ENCODE measurements around the gene XPR1. TPM values are rescaled to one million over a fixed set of nuclear protein-coding genes. Genes with fewer than 3 reads are reported as not detected.
"Not testable (repeated sequence)": the region's sequence is repeated elsewhere in the genome, so short reads cannot be mapped to it uniquely, and the experiment has no call there.

The XPR1 gene
- total RNA-seq, 4 donors from 2014 or later = 10.0 to 29.7 (median 26.2) TPM

GRCh38 chr1:180851995-180852887 lies 220.4 kb downstream of the XPR1 start:
- no peak overlapping the region for H3K27ac ChIP-seq
- TF ChIP-seq POLR2A (IDR thresholded peaks at IDR 0.05) (no peak), CTCF (IDR thresholded peaks at IDR 0.05) (no peak)
- no peaks in the 10 kb centered on the region for H3K4me1 ChIP-seq
- no peak overlapping the region for H3K4me3 ChIP-seq
- intact Hi-C loops (cut with DNase I; ENCODE audit: low total_unique reads) = no loop called here
- H3K9me3 ChIP-seq = no peaks in the 10 kb centered on the region
- no peaks in the 10 kb centered on the region for H3K36me3 ChIP-seq
- no peak for DNase-seq
- no peaks in the 10 kb centered on the region for H3K27me3 ChIP-seq

- no peak overlapping the region for H3K4me3 ChIP-seq
- no peaks in the 10 kb centered on the region for H3K36me3 ChIP-seq
- no peak overlapping the region for H3K27ac ChIP-seq
- DNase-seq = no peak
- TF ChIP-seq POLR2A (IDR thresholded peaks at IDR 0.05) = no peak
- TF ChIP-seq CTCF (IDR thresholded peaks at IDR 0.05) = no peak
- intact Hi-C loops (cut with DNase I; ENCODE audit: low total_unique reads) = no loop called here
- no peaks in the 10 kb centered on the region for H3K9me3 ChIP-seq
- H3K4me1 ChIP-seq = no peaks in the 10 kb centered on the region
- no peaks in the 10 kb centered on the region for H3K27me3 ChIP-seq
Measured at GRCh38 chr1:180854001-180854400, 222.2 kb downstream of the XPR1 start.

- no peak overlapping the region for H3K27ac ChIP-seq
- TF ChIP-seq POLR2A (IDR thresholded peaks at IDR 0.05) (no peak), CTCF (IDR thresholded peaks at IDR 0.05) (no peak)
- intact Hi-C loops (cut with DNase I; ENCODE audit: low total_unique reads) = no loop called here
- no peak overlapping the region for H3K4me3 ChIP-seq
- no peaks in the 10 kb centered on the region for H3K27me3 ChIP-seq
- no peaks in the 10 kb centered on the region for H3K4me1 ChIP-seq
- DNase-seq = no peak
- no peaks in the 10 kb centered on the region for H3K36me3 ChIP-seq
- H3K9me3 ChIP-seq = no peaks in the 10 kb centered on the region
Measured at GRCh38 chr1:180854456-180854855, 222.6 kb downstream of the XPR1 start.

- H3K4me3 ChIP-seq; H3K27ac ChIP-seq; DNase-seq; H3K36me3 ChIP-seq; H3K27me3 ChIP-seq; H3K4me1 ChIP-seq; H3K9me3 ChIP-seq; intact Hi-C loops (cut with DNase I; ENCODE audit: low total_unique reads): not testable (repeated sequence)
Measured at GRCh38 chr1:180857947-180858725, 226.3 kb downstream of the XPR1 start.

GRCh38 chr1:180859306-180859705 lies 227.5 kb downstream of the XPR1 start:
- Histone ChIP-seq H3K4me1 (no peaks in the 10 kb centered on the region), H3K27ac (no peak overlapping the region), H3K36me3 (no peaks in the 10 kb centered on the region), H3K9me3 (no peaks in the 10 kb centered on the region), H3K27me3 (no peaks in the 10 kb centered on the region), H3K4me3 (no peak overlapping the region)
- intact Hi-C loops (cut with DNase I; ENCODE audit: low total_unique reads) = no loop called here
- TF ChIP-seq CTCF (IDR thresholded peaks at IDR 0.05) = no peak
- TF ChIP-seq POLR2A (IDR thresholded peaks at IDR 0.05) = no peak
- DNase-seq = no peak

Data from uterus (tissue), 4 donors.